Measurements from ENCODE around the gene NLRC5.
"Not testable (repeated sequence)": the region's sequence is repeated elsewhere in the genome, so short reads cannot be mapped to it uniquely, and the experiment has no call there.

Gene NLRC5

DNA sequence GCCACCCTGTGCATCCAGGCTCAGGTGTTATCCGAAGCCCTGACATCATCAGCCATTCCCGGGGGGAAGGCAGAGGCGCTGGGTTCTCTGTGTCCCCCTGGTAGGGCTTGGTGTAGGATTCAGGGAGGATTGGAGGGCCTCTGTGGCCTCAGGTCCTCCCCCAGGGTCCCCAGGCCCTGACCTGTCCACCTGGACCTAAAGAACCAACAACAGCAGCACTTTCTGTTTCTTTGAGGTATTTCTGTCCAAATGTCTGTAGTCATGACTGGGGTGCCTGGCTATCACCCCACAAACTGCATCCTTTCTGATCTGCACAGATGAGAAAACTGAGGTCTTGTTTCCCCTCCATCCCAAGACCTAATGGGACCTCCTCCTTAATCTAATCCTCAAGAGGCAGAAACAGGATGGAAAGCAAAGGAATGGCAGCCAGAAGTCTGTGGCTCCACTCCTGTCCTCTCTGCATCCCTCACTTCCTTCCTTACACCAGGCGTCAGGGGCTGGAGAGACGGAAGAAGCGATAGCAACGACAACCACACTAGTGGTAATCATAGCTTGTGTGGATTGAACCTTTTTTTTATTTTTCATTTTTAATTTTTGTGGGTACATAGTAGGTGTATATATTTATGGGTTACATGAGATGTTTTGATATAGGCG, 11.8 kb downstream of the NLRC5 start:
- DNase-seq = no peak

DNA sequence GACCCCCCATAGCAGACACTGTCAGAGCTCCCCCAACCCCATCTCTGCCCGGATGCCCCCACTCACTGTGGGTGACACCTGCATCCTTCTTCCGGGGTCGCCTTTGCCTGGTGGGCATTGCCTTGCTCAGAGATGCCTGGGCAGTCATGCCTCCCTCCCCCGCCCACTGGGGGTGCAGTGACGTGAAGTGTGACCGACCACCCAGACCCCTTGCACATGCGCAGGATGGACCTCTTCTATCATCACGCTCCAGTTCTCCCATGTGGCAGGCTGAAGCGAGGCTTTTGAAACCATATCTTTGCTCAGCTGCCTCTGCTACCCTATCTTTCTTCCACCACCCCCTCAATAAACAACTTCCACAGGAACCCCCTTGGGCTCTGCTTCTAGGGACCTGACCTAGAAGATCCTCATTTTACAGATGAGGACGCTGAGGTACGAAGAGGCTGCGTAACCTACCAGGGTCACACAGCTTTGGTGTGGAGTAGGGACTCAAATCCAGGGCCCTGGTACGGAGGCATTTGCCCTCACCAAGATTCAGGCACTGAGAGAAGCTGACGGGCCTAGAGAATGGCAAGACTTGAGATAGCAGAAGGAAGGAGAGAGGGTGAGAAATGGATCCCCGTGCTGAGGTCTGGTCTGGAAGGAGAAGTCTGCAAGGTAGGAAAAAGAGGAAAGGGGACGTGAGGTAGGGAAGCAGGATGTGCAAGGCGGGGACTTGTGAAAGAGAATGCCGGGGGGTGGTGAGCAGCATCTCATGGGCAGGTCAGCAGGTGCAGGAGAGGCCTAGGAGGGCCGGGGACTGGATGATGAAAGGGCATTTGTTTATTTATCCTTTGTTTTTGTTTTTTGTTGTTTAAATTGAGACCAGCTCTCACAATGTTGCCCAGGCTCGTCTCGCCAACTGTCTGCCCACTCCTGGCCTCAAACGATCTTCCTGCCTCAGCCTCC, 14.4 kb downstream of the NLRC5 start:
- no peak for DNase-seq

GRCh38 chr16:57004387-57005250, 15.3 kb downstream of the NLRC5 start:
- no peak for DNase-seq

DNA sequence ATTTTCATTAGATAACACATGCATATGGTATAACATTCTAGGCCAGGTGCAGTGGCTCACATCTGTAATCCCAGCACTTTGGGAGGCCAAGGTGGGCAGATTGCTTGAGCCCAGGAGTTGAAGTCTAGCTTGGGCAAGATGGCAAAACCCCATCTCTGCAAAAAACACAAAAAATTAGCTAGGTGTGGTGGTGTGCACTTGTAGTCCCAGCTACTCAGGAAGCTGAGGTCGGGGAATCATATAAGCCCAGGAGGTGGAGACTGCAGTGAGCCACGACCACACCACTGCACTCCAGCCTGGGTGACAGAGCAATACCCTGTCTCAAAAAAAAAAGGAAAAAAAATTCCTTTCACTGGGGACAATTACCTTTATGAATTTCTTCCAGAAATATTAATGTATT, 16.2 kb downstream of the NLRC5 start:
- DNase-seq = not testable (repeated sequence)

DNA sequence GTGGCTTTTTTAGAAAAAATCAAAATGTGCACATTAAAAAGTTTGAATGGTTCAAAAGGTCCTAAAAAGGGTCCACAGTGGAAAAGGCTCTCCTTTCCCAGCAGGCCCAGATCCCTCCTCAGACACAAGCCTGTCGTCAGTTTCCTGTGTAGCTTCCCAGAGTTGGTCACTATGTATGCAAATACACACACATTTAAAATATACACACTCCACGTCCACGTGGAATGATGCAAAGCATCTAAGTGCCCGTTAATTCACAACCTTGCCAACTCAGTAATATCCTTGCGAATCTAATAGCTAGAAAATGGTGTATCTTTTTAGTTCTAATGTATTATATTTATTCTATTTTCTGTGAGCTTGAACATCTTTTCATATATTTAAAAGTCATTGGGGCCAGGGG, 17.7 kb downstream of the NLRC5 start:
- DNase-seq = no peak

GRCh38 chr16:57007530-57007929, 18.2 kb downstream of the NLRC5 start:
- DNase-seq = no peak

GRCh38 chr16:57008440-57008839, 19.1 kb downstream of the NLRC5 start:
- no peak for DNase-seq

GRCh38 chr16:57009643-57010170, 20.4 kb downstream of the NLRC5 start:
- DNase-seq = no peak

DNA sequence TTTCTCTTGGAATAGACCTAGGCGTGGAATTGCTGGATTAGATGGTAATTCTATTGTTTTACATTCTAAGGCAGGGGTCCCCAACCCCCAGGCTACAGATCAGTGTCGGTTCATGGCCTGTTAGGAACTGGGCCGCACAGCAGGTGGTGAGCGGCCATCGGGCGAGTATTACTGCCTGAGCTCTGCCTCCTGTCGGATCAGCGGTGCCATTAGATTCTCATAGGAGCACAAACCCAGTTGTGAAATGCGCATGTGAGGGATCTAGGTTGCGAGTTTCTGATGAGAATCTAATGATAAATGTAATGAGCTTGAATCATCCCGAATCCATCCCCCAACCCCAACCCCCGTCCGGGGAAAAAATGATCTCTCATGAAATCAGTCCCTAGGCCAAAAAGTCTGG, 23.0 kb downstream of the NLRC5 start:
- no peak for DNase-seq

DNA sequence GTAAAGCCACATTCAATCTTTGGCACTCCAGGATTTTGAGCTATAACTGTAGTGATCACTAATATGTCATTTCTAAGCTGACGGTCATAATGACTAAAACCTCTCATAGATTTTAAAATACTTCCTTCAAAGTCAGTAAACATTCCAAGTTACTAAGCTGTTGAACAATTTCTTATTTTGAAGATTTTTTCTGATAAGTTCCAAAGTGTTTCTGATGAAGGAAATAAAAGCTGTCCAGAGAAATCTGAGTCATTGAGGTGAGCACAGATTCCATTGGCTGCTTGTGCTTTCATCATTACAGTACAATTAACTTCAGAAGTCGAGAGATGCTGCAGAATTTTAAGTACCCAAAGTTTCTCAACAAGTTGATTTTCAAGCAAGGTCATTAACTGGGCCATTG, 23.9 kb downstream of the NLRC5 start:
- DNase-seq = no peak

DNA sequence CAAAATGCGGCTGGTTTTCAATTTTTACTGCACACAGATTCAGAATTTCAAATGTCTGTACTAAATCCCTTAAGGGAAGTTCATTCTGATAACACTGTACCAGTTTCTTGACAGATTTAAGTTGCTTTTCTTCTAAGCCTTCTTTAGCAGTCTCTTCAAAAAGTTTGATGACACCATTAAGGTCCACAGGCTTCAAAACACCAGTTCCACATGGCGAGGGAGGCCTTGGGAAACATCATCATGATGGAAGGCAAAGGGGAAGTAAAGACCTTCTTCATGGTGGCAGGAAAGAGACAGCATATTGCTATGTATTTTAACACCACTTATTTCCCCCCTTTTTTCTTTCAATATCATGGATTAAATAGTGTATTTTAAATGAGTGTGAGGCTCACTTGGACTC, 24.5 kb downstream of the NLRC5 start:
- DNase-seq = no peak

DNA sequence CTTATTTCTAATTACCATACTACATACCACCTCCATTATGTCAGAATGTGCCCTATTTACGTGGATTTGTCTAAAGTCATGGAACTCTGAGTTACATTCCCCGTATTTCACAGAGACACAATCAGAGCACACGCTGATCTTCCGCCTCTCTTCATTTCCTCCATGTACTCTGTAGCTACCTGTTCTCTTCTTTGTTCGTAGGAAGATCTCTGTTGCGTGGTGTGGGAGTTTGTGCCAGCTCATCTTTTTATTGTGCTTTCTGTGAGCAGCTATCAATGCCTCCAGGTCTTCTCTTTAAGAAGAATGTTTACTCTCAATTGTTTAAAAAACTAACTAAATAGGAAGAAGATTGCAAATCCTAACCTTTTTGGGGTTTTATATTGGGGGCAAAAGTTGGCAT, 26.9 kb downstream of the NLRC5 start:
- DNase-seq = no peak

DNA sequence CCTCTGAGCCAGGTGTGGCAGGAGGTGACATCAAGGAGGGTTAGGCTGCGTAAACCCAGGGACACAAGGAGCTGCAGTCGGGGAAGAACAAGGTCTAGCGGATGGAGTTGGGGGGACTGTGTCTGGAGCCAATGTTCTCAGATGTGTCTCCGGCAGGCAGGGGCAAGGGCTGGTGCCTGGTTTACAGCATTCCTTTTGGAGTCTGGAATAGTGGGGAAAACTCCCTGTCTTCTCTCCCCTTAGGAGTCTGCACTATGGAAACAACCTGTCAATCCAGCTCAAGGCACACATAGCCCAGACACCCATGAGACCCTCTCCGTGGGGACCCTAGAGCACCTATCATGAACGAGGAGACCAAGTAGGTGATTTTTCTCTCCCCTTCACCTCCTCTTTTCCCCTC, 27.5 kb downstream of the NLRC5 start:
- DNase-seq = no peak

DNA sequence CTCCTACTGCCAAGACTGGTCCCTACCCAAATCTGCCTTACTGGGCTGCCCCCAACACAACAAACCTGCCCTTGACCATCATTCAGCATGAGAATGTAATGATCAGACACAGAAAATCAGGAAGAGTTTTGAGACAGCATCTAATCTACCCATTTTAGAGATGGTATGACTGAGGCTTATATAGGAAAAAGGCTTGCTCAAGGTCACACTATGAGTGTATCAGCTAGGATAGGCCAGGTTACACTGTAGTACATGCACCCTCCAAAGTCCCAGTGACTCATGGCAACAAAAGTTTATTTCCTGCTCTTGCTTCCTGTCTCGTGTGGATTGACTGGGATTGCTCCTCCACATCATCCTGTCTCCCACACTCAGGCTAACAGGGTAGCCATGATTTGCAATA, 27.9 kb downstream of the NLRC5 start:
- DNase-seq = no peak

- no peak for DNase-seq
These were observed 30.4 kb downstream of the NLRC5 start for GRCh38 chr16:57019746-57020145.

GRCh38 chr16:57020651-57021050, 31.3 kb downstream of the NLRC5 start:
- no peak for DNase-seq

DNA sequence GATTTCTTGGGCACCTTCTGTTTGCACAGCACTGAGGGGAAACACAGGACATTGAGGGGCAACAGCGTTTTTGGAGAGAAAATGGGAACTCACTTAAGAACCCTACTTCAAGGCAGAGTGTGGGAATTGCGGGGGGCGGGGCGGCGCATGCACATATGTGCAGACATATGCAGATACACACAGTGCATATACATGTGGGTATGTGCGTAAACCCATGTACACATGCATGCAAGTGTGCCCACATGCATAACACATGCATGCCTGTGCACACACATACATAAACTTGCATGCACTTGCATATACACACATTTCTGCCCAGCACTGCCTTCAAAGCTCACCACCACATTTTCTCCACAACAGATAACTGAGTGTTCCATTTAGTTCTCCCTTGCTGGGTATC, 32.4 kb downstream of the NLRC5 start:
- DNase-seq = no peak

DNA sequence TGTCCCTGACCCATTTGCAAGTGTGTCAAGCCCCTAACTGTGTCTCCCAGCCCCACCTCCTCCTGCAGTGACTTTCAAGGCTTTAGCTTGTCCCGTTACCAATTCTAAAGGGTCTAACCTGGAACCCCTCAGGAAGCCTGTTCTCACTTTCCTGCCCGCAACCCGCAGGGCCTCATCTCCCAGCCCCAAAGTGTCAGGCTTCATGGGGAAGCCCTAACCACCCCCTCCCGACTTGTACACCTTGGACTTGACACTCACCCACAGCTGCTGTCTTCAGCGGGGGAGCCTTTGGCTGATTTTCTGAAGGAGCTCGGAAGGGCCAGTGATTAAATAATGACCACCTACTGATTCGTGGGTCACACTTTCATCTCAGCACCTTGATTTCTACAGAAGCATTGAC, 33.1 kb downstream of the NLRC5 start:
- no peak for DNase-seq

GRCh38 chr16:57023541-57024249, 34.3 kb downstream of the NLRC5 start:
- DNase-seq = peak; percentile 86

DNA sequence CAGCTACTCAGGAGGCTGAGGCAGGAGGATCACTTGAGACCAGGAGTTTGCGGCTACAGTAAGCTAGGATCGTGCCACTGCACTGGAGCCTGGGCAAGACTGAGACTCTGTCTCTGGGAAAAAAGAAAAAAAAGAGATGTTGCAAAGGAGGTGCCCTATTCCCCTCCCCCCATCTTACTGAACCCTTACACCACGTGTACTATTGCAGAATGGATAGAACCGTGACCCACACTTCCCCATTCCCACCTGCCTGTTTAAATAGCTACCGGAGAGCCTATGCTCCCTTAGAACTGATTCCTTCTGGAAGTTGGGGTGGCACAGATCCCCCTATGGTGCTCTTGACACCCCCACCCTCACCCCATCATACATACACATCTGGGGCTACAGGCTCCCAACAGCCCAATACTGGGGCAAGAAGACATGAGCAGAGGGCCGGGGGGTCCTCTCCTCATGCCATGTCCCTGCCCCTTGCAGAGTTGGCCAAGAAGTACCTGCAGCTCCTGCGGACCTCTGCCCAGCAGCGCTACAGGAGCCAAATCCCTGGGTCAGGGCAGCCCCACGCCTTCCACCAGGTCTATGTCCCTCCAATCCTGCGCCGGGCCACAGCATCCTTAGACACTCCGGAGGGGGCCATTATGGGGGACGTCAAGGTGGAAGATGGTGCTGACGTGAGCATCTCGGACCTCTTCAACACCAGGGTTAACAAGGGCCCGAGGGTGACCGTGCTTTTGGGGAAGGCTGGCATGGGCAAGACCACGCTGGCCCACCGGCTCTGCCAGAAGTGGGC, 35.7 kb downstream of the NLRC5 start:
- no peak for DNase-seq

- no peak for DNase-seq
These were observed 36.8 kb downstream of the NLRC5 start for GRCh38 chr16:57025941-57026777.

All from CD4-positive, alpha-beta T cell treated with Interleukin-21 for 1 hour (primary cell).